ENCODE results near the gene RAPGEF6. TPM values are rescaled to one million over a fixed set of nuclear protein-coding genes. Genes with fewer than 3 reads are reported as not detected.
"Not testable (repeated sequence)": the region's sequence is repeated elsewhere in the genome, so short reads cannot be mapped to it uniquely, and the experiment has no call there.

Gene RAPGEF6
- total RNA-seq, 1 experiment from 2014 or later = 25.0 TPM

GRCh38 chr5:131381021-131381420 is 254.0 kb downstream of the RAPGEF6 start:
- POLR2A ChIA-PET = interaction anchor here (0.7 kb wide), 1 partner anchor 273 kb away, joined by 8 read pairs; no protein-coding TSS in a partner anchor
- H3K27ac ChIP-seq (ENCODE audit: low read length) = peak overlapping the region; percentile 76

GRCh38 chr5:131380238-131380637 is 254.8 kb downstream of the RAPGEF6 start:
- peaks cover 52% of the 10 kb centered on the region for H3K4me1 ChIP-seq (ENCODE audit: control insufficient read depth, insufficient read depth, low read length)
- H3K4me3 ChIP-seq (ENCODE audit: low read depth in 2 of 2, low read length in 2 of 2) = 0 out of 4 replicates have a peak overlapping the region, but pooled peaks of 1 of the 2 experiments have one; percentile 10
- POLR2A ChIA-PET = interaction anchor here (0.6 kb wide), 1 partner anchor 104 kb away, joined by 6 read pairs; no protein-coding TSS in a partner anchor
- H3K27me3 ChIP-seq (ENCODE audit: control insufficient read depth, insufficient read depth, low read length); BruUV-seq (replicated peaks); CTCF ChIA-PET; in situ Hi-C loops (cut with HindIII; ENCODE audit: low pct_unique_long_range_greater_than_20kb, low sequenced_read_pairs); DNase-seq (ENCODE audit: low read depth, low spot score); H3K9me3 ChIP-seq (ENCODE audit: control insufficient read depth, insufficient read depth, low read depth, low read length); H3K36me3 ChIP-seq (ENCODE audit: control insufficient read depth, insufficient read depth, low read length): not testable (repeated sequence)
- H3K27ac ChIP-seq (ENCODE audit: low read length) = peak overlapping the region; percentile 76
- peak; percentile 32; the same call in 1 of the 2 replicates for ATAC-seq
- intact Hi-C loops (cut with micrococcal nuclease; ENCODE audit: unreplicated experiment) = loop anchor here (5.0 kb wide), 2 partner anchors 108 to 218 kb away; no protein-coding TSS in a partner anchor

More at GRCh38 chr5:131381021-131381420, 254.0 kb downstream of the RAPGEF6 start:
- BruUV-seq (replicated peaks) = no TSS peak
- H3K36me3 ChIP-seq (ENCODE audit: control insufficient read depth, insufficient read depth, low read length) = no peaks in the 10 kb centered on the region
- TF ChIP-seq SIN3A (IDR thresholded peaks at IDR 0.05; ENCODE audit: borderline replicate concordance, insufficient read depth, low read depth, low read length) (no peak), REST (IDR thresholded peaks at IDR 0.05; ENCODE audit: insufficient read depth in 1 of 2, low read depth in 2 of 2, low read length in 1 of 2) (no peak), CTCF (IDR thresholded peaks at IDR 0.05) (no peak), POLR2AphosphoS5 (IDR thresholded peaks at IDR 0.05; ENCODE audit: low read depth, low read length) (no peak), TCF7L2 (IDR thresholded peaks at IDR 0.05; ENCODE audit: low read depth, low read length) (no peak)
- H3K9me3 ChIP-seq (ENCODE audit: control insufficient read depth, insufficient read depth, low read depth, low read length) = no peaks in the 10 kb centered on the region
- no peak for DNase-seq (ENCODE audit: low read depth, low spot score)
- peaks cover 57% of the 10 kb centered on the region for H3K4me1 ChIP-seq (ENCODE audit: control insufficient read depth, insufficient read depth, low read length)
- no peaks in the 10 kb centered on the region for H3K27me3 ChIP-seq (ENCODE audit: control insufficient read depth, insufficient read depth, low read length)
- intact Hi-C loops (cut with micrococcal nuclease; ENCODE audit: unreplicated experiment) (loop anchor here (5.0 kb wide), 2 partner anchors 109 to 219 kb away; no protein-coding TSS in a partner anchor), in situ Hi-C loops (cut with HindIII; ENCODE audit: low pct_unique_long_range_greater_than_20kb, low sequenced_read_pairs) (no loop called here)
- no peak for ATAC-seq
- H3K4me3 ChIP-seq (ENCODE audit: low read depth in 2 of 2, low read length in 2 of 2) = no peak overlapping the region
- CTCF ChIA-PET = interaction anchor here (0.6 kb wide), 1 partner anchor 266 kb away, joined by 4 read pairs; no protein-coding TSS in a partner anchor

- Histone ChIP-seq H3K9me3 (ENCODE audit: control insufficient read depth, insufficient read depth, low read depth, low read length) (no peaks in the 10 kb centered on the region), H3K27me3 (ENCODE audit: control insufficient read depth, insufficient read depth, low read length) (no peaks in the 10 kb centered on the region), H3K27ac (ENCODE audit: low read length) (peak overlapping the region; percentile 76), H3K36me3 (ENCODE audit: control insufficient read depth, insufficient read depth, low read length) (no peaks in the 10 kb centered on the region), H3K4me1 (ENCODE audit: control insufficient read depth, insufficient read depth, low read length) (peaks cover 52% of the 10 kb centered on the region), H3K4me3 (ENCODE audit: low read depth in 2 of 2, low read length in 2 of 2) (peak overlapping the region in 1 of 2 experiments; percentile 10; a peak in 1 of 4 replicates)
- POLR2A ChIA-PET = interaction anchor here (0.6 to 1.2 kb wide), 2 partner anchors 102 to 104 kb away, joined by 3 to 6 read pairs; no protein-coding TSS in a partner anchor
- no peak for TF ChIP-seq CTCF (IDR thresholded peaks at IDR 0.05)
- peak; percentile 81 for ATAC-seq
- BruUV-seq (replicated peaks) = no TSS peak
- intact Hi-C loops (cut with micrococcal nuclease; ENCODE audit: unreplicated experiment) = loop anchor here (5.0 kb wide), 2 partner anchors 107 to 217 kb away; no protein-coding TSS in a partner anchor
- CTCF ChIA-PET = no interaction called here
- peak; percentile 42 for DNase-seq (ENCODE audit: low read depth, low spot score)
- in situ Hi-C loops (cut with HindIII; ENCODE audit: low pct_unique_long_range_greater_than_20kb, low sequenced_read_pairs) = no loop called here
Measured at GRCh38 chr5:131379723-131380122, 255.3 kb downstream of the RAPGEF6 start.
